ENCODE measurements around the gene TPCN2.
A peak's percentile ranks its signal among the peaks of the same experiment; 100 is the strongest.

The TPCN2 gene

GRCh38 chr11:69035150-69035945 lies 13.4 kb upstream of the TPCN2 start:
- DNase-seq (ENCODE audit: low read depth, low spot score): no peak
- no peak overlapping the region for H3K27ac ChIP-seq

DNA sequence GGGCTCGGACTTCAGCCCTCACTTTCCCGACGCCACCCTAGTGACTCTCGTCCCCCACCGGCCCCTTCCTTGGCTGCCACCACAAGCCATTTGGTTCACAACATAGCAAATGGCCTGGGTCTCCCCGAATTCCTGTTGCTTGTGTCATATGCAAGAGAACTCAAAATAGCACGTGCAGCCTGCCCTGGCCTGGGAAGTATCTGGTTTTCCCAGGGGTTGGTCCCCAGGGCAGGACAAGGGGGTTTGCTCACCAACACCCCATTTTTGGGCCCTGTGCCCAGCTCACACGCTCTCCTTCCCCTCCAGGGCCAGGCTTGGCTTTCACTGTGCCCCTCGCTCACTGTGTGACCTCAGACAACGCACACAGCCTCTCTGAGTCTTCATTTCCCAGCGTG lies 12.8 kb upstream of the TPCN2 start:
- DNase-seq (ENCODE audit: low read depth, low spot score): no peak
- H3K27ac ChIP-seq: no peak overlapping the region

- H3K27ac ChIP-seq: no peak overlapping the region
- DNase-seq (ENCODE audit: low read depth, low spot score): no peak
These were observed 11.7 kb upstream of the TPCN2 start for GRCh38 chr11:69037074-69037473.

DNA sequence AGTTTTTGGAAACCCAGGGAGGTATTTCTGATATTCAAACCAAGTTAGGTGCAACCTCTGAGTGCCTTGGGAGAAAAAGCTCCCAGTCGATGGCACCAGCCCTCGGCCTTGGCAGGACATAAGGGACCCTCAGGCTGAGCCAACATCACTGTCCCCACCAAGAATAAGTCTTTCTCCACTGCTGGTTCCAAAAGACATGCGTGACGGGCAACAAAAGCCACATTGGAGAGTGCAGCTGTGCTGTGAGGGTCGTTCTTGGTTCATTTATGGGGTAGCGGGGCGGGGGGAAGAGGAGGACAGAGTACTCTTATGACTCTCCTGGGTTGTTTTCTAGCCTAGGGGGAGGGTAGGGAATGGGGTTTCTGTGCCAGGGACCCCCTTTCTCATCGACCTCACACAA lies 11.2 kb upstream of the TPCN2 start:
- DNase-seq (ENCODE audit: low read depth, low spot score): no peak
- no peak overlapping the region for H3K27ac ChIP-seq

GRCh38 chr11:69039501-69039900 lies 9.2 kb upstream of the TPCN2 start:
- no peak overlapping the region for H3K27ac ChIP-seq
- no peak for DNase-seq (ENCODE audit: low read depth, low spot score)

GRCh38 chr11:69040051-69040450 lies 8.7 kb upstream of the TPCN2 start:
- H3K27ac ChIP-seq: no peak overlapping the region
- no peak for DNase-seq (ENCODE audit: low read depth, low spot score)

DNA sequence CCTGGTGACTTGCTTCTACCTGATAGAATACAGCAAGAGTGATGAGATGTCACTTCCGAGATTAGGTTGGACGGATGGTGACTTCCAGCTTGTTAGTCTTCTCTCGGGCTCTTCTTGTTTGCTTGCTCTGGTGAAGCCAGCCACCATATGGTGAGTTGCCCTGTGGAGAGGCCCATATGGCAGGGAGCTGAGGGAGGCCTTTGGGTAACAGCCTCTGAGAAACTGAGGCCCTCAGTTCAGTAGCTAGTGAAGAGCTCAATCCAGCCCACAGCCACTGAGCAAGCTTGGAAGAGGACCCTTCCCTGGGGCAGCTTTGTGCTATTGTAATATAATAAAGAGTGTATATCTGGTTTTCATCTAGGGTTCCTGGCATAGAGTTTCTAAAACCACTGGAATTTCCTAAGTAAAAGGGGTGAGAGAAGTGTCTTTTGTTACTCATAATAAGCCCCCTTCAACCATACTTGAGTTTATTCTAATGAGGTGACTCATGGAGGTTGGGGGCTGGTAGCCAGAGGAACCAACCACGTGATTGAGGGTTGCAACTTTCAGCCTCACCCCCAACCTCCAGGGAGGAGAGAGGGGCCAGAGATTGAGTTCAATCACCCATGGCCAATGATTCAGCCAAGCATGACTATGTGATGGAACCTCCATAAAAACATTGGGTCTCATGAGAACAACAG lies 8.0 kb upstream of the TPCN2 start:
- no peak for DNase-seq (ENCODE audit: low read depth, low spot score)

DNA sequence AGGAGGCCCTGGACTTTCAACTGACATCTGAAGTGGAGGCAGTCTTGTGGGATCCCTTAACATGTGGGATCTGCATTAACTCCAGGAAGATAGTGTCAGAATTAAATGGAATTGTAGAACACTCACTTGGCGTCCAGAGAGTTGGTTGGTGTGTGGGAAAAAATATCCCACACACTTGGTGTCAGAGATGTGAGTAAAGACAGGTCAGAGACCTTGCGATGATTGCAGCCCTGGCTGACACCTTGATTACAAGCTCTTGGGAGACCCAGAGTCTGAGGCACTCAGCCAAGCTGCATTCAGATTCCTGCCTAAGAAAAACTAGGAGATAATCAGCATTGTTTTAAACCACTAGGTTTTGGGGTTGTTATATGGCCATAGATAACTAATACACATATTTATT lies 7.2 kb upstream of the TPCN2 start:
- no peak overlapping the region for H3K27ac ChIP-seq
- no peak for DNase-seq (ENCODE audit: low read depth, low spot score)

More for the DNA sequence above, 8.0 kb upstream of the TPCN2 start:
- no peak overlapping the region for H3K27ac ChIP-seq

GRCh38 chr11:69044111-69045013 lies 4.4 kb upstream of the TPCN2 start:
- no peak overlapping the region for H3K27ac ChIP-seq

GRCh38 chr11:69048031-69048693 lies 570 bp upstream of the TPCN2 start:
- DNase-seq (ENCODE audit: low read depth, low spot score): no peak

More at GRCh38 chr11:69044111-69045013, 4.4 kb upstream of the TPCN2 start:
- DNase-seq (ENCODE audit: low read depth, low spot score): no peak

GRCh38 chr11:69049490-69049867 lies 747 bp downstream of the TPCN2 start:
- no peak for DNase-seq (ENCODE audit: low read depth, low spot score)
- peak overlapping the region; percentile 40 for H3K27ac ChIP-seq

More at GRCh38 chr11:69048031-69048693, 570 bp upstream of the TPCN2 start:
- H3K27ac ChIP-seq: no peak overlapping the region

DNA sequence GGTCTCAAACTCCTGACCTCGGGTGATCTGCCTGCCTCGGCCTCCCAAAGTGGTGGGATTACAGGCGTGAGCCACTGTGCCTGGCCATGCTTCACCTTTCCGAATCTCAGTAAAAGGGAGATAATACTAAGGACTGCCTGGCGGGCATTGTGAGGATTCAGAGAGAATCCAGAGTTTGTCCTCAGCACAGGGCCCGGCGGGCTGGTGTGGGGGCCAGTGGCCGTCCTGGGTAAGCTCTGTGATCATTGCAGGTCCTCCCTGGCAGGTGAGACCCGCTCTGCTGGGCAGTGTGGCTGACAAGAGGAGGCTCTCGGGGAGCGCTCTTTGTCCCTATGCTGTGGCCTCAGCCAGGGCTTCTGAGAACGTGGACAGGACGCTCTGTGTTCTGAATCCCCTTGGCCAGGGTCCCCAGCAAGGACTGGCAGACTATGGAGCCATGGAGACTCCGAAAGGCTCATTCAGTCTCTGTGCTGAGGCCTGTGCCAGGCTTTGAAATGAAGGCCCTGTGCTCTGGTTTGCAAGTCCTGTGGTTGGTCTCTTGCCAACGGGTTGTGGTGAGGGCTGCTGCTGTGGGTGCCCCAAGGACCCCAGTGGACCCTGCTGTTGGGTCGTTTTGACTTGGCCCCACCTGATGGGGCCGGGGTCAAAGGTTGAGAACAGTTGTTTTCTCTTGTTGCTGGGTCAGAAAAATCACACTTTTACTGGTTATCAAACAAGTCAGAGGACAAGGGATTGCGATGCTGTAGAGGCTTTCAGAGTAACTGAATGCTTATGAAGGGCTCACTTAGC lies 2.1 kb downstream of the TPCN2 start:
- no peak overlapping the region for H3K27ac ChIP-seq
- no peak for DNase-seq (ENCODE audit: low read depth, low spot score)

DNA sequence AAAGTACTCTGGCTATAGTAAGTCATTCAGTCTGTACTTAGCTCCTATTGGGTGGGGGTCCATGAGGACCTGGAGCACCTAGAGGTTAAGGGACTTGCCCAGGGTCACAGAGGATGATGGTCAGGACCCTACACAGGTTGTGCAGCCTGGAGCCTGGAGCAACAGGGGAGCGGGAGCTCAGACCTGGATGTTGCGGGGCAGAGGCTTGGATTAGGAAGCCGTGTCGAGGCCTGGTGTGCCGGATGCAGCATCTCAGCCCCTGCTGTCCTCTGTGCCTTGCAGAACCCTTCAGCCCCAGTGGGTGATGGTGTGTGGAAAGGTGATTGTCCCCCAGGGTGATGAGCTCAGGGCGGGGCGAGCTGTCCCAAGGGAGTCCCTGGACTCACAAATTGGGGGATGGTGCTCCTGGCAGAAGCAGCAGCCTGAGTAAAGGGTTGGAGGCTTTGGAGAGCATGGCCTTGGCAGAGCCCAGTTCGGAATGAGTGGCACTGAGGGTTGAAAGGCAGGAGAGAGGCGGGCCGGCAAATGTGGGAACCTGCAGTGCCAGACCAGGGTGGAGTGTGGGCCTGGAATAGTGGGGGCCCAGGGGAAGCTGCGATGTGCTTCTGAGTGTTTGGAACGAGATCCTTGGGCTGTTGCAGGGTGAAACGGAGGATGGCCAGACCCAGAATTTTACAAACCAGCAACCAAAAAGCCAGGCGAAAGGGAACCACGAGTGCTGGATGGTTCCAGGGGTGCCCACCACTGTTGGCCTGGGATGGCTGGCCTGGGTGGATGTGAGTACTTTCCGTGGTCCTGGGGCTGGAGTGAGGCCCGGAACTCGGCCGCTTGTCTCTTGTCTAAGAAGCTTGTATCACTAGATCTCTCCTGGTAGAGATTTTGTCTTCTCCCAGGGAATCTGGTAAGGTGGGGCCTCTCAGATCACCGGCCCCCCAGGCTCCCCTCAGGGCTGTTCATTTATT lies 2.9 kb downstream of the TPCN2 start:
- no peak for DNase-seq (ENCODE audit: low read depth, low spot score)
- no peak overlapping the region for H3K27ac ChIP-seq

DNA sequence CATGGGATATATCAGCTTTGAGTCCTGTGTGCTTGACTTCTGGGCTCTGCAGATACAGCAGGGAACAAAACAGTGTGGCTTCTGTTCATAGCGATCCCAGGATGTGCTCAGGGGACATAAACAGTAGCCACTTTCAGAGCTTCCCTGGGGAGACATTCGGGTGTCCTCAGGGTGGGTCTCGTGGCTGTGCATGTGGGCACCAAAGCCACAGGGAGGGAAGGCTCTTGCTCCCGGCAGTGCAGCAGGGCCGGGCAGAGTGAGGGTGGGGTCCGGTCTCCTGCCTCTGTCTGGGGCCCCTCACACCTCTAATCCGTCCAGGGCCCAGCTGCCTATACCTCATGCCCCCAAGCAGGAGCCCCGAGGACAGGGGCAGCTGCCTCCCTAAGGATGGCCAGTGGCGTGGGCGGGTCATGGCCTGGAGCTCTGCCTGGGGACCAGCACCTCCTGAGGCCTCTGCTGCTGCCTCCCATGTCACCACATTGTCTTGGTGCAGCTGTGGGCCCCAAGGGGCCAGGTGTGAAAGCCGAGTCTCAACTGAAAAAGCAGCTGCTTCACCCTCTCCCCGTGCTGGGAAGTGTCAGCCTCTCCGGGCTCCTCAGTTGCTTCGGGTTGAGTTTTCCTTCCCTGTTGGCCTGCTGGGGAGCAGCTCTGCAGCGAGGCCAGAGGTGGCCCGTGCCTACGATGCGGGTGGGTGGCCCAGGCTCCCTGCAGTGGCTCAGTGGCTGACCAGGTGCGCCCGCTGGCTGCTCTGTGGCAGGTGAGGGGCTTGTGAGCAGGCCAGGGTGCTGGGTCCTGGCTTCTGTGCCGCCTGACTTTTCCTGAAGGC lies 3.8 kb downstream of the TPCN2 start:
- no peak for DNase-seq (ENCODE audit: low read depth, low spot score)
- H3K27ac ChIP-seq: no peak overlapping the region

DNA sequence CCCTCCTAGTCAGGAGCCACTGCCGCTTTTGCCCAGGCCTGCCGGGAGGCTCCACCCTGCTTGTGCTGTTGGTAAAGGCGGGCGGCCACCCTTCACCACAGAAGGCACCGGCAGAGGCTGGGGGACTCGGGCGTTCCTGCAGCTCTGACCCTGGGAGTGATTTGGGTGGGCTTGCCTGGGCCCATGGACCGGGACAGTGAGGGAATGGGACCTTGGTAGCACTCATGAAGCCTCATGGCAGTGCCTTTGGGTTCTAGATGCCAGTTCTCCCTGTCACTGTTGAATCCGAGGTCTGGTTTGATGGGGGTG lies 4.4 kb downstream of the TPCN2 start:
- DNase-seq (ENCODE audit: low read depth, low spot score): no peak
- no peak overlapping the region for H3K27ac ChIP-seq

GRCh38 chr11:69053546-69054396 lies 5.0 kb downstream of the TPCN2 start:
- no peak for DNase-seq (ENCODE audit: low read depth, low spot score)
- H3K27ac ChIP-seq: no peak overlapping the region

Measured in epithelial cell of prostate (primary cell).